Transverse colon (tissue), 4 donors: ENCODE data around the gene ZNF143. TPM values are rescaled to one million over a fixed set of nuclear protein-coding genes. Genes with fewer than 3 reads are reported as not detected.

Experiments
- DNase-seq: peaks from one replicate; pipeline ENCODE4 v3.0.0-alpha.2; 2019
- H3K27ac ChIP-seq, 4 donors: fragments of 200-600 bp; sonication (generic); 2 replicates each; pipeline ENCODE4 v1.5.1; 2016 to 2018; ENCODE audit warnings: inconsistent platforms in 4 of 4
- H3K27me3 ChIP-seq: fragments of 200-600 bp; sonication (generic); 2 replicates; pipeline ENCODE4 v1.5.1; 2017; ENCODE audit warnings: inconsistent platforms
- H3K36me3 ChIP-seq, 4 donors: fragments of 200-600 bp; sonication (generic); 2 replicates each; pipeline ENCODE4 v1.5.1; 2017 to 2019; ENCODE audit warnings: inconsistent platforms in 4 of 4
- H3K4me1 ChIP-seq, 4 donors: fragments of 200-600 bp; sonication (generic); 2 replicates each; pipeline ENCODE4 v1.5.1; 2017 to 2020; ENCODE audit warnings: inconsistent platforms in 4 of 4
- H3K4me3 ChIP-seq, 4 donors: fragments of 200-600 bp; sonication (generic); 1 replicate in 1 of 4; 2 replicates in 3 of 4; pipeline versions ENCODE4 v1.5.1 to v1.6.1; 2017 to 2019; ENCODE audit warnings: inconsistent platforms in 4 of 4
- H3K9me3 ChIP-seq, 2 donors: fragments of 200-600 bp; sonication (generic); 2 replicates each; pipeline ENCODE4 v1.5.1; 2017 to 2019; ENCODE audit warnings: inconsistent platforms in 2 of 2
- EP300 ChIP-seq: sonication (generic); formaldehyde crosslinking; IDR thresholded peaks from one replicate; pipeline ENCODE4 v1.6.1; 2017; ENCODE audit warnings: antibody characterized with exemption, low read depth
- POLR2A ChIP-seq: fragments of 450-650 bp; IDR thresholded peaks from one replicate; pipeline ENCODE4 v1.6.1; 2016; ENCODE audit warnings: antibody characterized with exemption, mild to moderate bottlenecking, moderate library complexity
- POLR2AphosphoS5 ChIP-seq, 3 donors: sonication (generic); formaldehyde crosslinking; IDR thresholded peaks; one replicate each; pipeline ENCODE4 v1.6.1; 2016; ENCODE audit warnings: antibody characterized with exemption in 3 of 3
- WGBS, 2 donors: methylation state at CpG; one replicate each; pipeline ENCODE4 v1.1.5; 2018; ENCODE audit warnings: low coverage in 1 of 2; 5-methylcytosine and 5-hydroxymethylcytosine counted together
- in situ Hi-C, 4 donors: fragments of 200-750 bp; cut with MboI; loops; one replicate each; pipeline versions ENCODE4 v1.15.0 to v1.15.1; 2017; ENCODE audit warnings: low sequenced_read_pairs in 3 of 4, low pct_ligation_motif_present in 1 of 4, low pct_unique_long_range_greater_than_20kb in 1 of 4
- intact Hi-C: fragments of 100-400 bp; cut with DNase I; formaldehyde crosslinking; loops from one replicate; pipeline ENCODE4 v1.15.1; 2023; ENCODE audit warnings: low total_unique reads
- total RNA-seq, 4 donors: library from RNA; depleted of rRNA; stranded (reverse); fragments of >200 nt; gene quantifications; one replicate each; pipeline ENCODE4 v1.1.0, GENCODE V29; 2016
- TF ChIP-seq, protein P1 (sequence below), 5 experiments: fragments of 200-600 bp in 3 of 5; fragments of 450-650 bp in 2 of 5; sonication (generic) in 3 of 5; IDR thresholded peaks; 1 replicate in 2 of 5; 2 replicates in 3 of 5; pipeline ENCODE4 v1.5.1; 2016 to 2017; ENCODE audit warnings: antibody characterized with exemption in 5 of 5, inconsistent platforms in 3 of 5, mild to moderate bottlenecking in 2 of 5, moderate library complexity in 1 of 5

ZNF143 gene
- total RNA-seq, 4 donors from 2014 or later: 6.6 to 21.8 (median 14.3) TPM

DNA sequence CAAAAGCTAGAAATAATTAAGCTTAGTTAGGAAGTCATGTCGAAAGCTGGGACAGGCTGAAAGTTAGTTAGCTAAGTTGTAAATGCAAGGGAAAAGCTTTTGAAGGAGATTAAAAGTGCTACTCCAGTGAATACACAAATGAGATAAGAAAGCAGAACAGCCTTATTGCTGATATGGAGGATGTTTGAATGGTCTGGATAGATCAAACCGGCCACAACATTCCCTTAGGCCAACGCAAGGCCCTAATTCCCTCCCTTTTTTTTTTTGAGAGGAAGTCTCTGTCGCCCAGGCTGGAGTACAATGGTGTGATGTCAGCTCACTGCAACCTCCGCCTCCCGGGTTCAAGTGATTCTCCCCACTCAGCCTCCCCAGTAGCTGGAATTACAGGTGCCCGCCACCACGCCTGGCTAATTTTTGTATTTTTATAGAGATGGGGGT is 89.4 kb downstream of the ZNF143 start:
- Histone ChIP-seq H3K27ac (no peak overlapping the region), H3K9me3 (peaks cover 0 to 3% of the 10 kb centered on the region in 2 donors), H3K36me3 (no peaks in the 10 kb centered on the region), H3K4me1 (no peaks in the 10 kb centered on the region), H3K27me3 (no peaks in the 10 kb centered on the region), H3K4me3 (no peak overlapping the region)
- no peak for DNase-seq
- in situ Hi-C loops: no loop called here
- intact Hi-C loops: no loop called here
- WGBS, 2 donors: 20 to 78% methylated on average over 4 to 8 of the region's 8 CpGs
- TF ChIP-seq POLR2AphosphoS5 (IDR thresholded peaks at IDR 0.05) (no peak), POLR2A (no peak), EP300 (no peak)
- TF ChIP-seq, protein P1, sequence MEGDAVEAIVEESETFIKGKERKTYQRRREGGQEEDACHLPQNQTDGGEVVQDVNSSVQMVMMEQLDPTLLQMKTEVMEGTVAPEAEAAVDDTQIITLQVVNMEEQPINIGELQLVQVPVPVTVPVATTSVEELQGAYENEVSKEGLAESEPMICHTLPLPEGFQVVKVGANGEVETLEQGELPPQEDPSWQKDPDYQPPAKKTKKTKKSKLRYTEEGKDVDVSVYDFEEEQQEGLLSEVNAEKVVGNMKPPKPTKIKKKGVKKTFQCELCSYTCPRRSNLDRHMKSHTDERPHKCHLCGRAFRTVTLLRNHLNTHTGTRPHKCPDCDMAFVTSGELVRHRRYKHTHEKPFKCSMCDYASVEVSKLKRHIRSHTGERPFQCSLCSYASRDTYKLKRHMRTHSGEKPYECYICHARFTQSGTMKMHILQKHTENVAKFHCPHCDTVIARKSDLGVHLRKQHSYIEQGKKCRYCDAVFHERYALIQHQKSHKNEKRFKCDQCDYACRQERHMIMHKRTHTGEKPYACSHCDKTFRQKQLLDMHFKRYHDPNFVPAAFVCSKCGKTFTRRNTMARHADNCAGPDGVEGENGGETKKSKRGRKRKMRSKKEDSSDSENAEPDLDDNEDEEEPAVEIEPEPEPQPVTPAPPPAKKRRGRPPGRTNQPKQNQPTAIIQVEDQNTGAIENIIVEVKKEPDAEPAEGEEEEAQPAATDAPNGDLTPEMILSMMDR (IDR thresholded peaks at IDR 0.05): no peak

DNA sequence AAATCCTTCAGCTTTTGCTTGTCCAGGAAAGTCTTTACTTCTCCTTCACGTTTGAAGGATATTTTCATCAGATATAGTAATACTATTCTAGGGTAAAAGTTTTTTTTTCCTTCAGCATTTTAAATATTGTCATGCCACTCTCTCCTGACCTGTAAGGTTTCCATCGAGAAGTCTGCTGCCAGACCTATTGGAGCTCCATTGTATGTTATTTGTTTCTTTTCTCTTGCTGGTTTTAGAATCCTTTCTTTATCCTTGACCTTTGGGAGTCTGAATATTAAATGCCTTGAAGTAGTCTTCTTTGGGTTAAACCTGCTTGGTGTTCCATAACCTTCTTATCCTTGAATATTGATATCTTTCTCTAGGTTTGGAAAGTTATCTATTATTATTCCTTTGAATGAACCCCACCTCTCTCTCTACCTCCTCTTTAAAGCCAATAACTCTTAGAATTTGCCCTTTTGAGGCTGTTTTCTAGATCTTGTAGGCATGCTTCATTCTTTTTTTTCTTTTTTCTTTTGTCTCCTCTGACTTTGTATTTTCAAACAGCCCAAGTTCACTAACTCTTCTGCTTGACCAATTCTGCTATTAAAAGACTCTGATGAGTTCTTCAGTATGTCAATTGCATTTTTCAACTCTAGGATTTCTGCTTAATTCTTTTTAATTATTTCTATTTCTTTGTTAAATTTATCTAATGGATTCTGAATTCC is 100.6 kb downstream of the ZNF143 start:
- Histone ChIP-seq H3K4me3 (no peak overlapping the region), H3K4me1 (peaks cover 9 to 13% (median 12%) of the 10 kb centered on the region in 4 donors), H3K27ac (no peak overlapping the region), H3K36me3 (no peaks in the 10 kb centered on the region), H3K27me3 (no peaks in the 10 kb centered on the region), H3K9me3 (no peaks in the 10 kb centered on the region)
- DNase-seq: no peak
- intact Hi-C loops: no loop called here
- TF ChIP-seq EP300 (no peak), POLR2A (no peak)
- in situ Hi-C loops: no loop called here
- WGBS, 2 donors: 91% methylated on average over 2 of the region's 2 CpGs

DNA sequence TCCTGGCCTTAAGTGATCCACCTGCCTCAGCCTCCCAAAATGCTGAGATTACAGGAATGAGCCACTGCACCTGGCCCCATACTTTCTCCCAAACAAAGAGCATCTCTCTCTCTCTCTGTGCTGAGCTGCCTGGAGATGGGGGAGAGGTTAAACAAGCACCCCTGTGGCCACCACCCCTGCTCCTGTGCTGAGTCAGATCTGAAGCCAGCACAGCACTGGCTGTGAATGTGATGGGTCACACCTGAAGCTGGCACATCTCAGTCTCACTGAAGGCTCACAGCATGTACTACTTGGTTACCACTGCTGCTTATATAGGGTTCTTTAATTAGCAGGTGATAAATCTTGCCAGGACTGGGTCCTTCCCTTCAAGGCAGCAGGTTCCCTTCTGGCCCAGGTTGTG is 101.9 kb downstream of the ZNF143 start:
- no peak for DNase-seq
- TF ChIP-seq EP300: no peak
- TF ChIP-seq, protein P1 (IDR thresholded peaks at IDR 0.05): no peak
- TF ChIP-seq POLR2AphosphoS5 (IDR thresholded peaks at IDR 0.05): no peak
- no peak for TF ChIP-seq POLR2A
- Histone ChIP-seq H3K4me3 (no peak overlapping the region), H3K36me3 (no peaks in the 10 kb centered on the region), H3K9me3 (no peaks in the 10 kb centered on the region), H3K27me3 (no peaks in the 10 kb centered on the region), H3K27ac (no peak overlapping the region), H3K4me1 (peaks cover 15 to 25% (median 20%) of the 10 kb centered on the region in 4 donors)
- intact Hi-C loops: no loop called here
- in situ Hi-C loops: no loop called here

DNA sequence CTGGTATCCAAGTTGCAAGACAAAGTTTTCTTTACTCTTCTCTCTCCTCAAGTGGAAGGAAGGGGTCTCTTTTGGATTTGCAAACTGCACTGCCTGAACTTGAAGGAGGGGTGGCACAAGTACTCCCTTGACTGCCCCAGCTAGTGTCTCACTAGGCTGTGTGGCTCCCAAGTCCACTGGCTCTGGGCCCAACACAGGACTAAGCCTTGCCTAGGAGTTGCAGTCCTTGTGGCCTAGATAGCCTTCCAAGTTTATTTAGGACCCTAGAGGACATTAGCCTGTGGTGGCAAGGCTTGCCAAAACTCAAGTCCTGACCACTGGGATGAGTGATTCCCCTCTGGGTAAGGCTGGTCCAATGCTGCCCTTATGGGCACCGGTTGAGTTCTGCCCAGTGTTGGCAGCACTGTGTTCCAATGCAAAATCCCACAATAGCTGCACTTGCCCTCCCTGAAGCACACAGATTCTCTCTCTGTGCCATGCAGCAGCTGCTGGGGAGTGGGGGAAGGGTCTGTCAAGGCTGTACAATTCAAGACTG is 102.5 kb downstream of the ZNF143 start:
- Histone ChIP-seq H3K27ac (no peak overlapping the region), H3K27me3 (no peaks in the 10 kb centered on the region), H3K36me3 (no peaks in the 10 kb centered on the region), H3K4me3 (no peak overlapping the region), H3K4me1 (peaks cover 19 to 30% (median 24%) of the 10 kb centered on the region in 4 donors), H3K9me3 (no peaks in the 10 kb centered on the region)
- intact Hi-C loops (no loop called here), in situ Hi-C loops (no loop called here)
- WGBS, 2 donors: 100% methylated on average over 1 of the region's 1 CpG
- DNase-seq: no peak
- no peak for TF ChIP-seq EP300
- TF ChIP-seq POLR2AphosphoS5 (IDR thresholded peaks at IDR 0.05): no peak
- TF ChIP-seq, protein P1 (IDR thresholded peaks at IDR 0.05): no peak
- no peak for TF ChIP-seq POLR2A
